HepG2 (cell line): ENCODE results near the gene SDC3. TPM values are rescaled to one million over a fixed set of nuclear protein-coding genes. Genes with fewer than 3 reads are reported as not detected.
A peak's percentile ranks its signal among the peaks of the same experiment; 100 is the strongest.

ENCODE experiments used
- ATAC-seq: fragments of 200-7000 bp; cut with Tn5 transposase; 3 replicates; pipeline ENCODE4 v1.9.1; 2020; ENCODE audit warnings: mild to moderate bottlenecking, moderate library complexity
- BruUV-seq: library from RNA; stranded (reverse); fragments of 400-500 nt; replicated peaks from 2 replicates; lab custom pipeline; 2021; lab: Mats Ljungman, UMichigan
- CTCF ChIA-PET: fragments of 300-600 bp; formaldehyde crosslinking; extraction: SDS; loops from one replicate; lab custom pipeline; 2021; ENCODE audit warnings: low total read pairs, inconsistent platforms, low intra/inter-chr PET ratio; lab: Yijun Ruan, JAX
- POLR2A ChIA-PET: fragments of 350-600 bp; sonication (Branson Sonifier 250); formaldehyde crosslinking; loops from one replicate; lab custom pipeline; 2020; ENCODE audit warnings: antibody characterized with exemption, inconsistent platforms; lab: Yijun Ruan, JAX
- DNase-seq: peaks from one replicate; pipeline ENCODE4 v3.0.0-alpha.2; 2015; ENCODE audit warnings: low spot score
- FAIRE-seq: peaks from 3 replicates; lab custom pipeline; 2011; peaks lifted over from hg19 to GRCh38; lab: Jason Lieb, UNC
- H2AFZ ChIP-seq: one replicate; pipeline ENCODE4 v1.6.1; 2011; ENCODE audit warnings: low read length, inconsistent platforms
- H3K27ac ChIP-seq: fragments of 300-600 bp; 3 replicates; pipeline ENCODE4 v1.8.0; 2011; ENCODE audit warnings: mixed run types, mild to moderate bottlenecking, mixed read lengths, low read length, inconsistent platforms; ENCODE audit not compliant: insufficient read depth; ENCODE audit errors: extremely low read length
- H3K27me3 ChIP-seq, 2 experiments: fragments of 200-600 bp in 1 of 2; 2 replicates in 1 of 2; 3 replicates in 1 of 2; pipeline versions ENCODE4 v1.6.0 to v1.8.0; 2011; ENCODE audit warnings: low read length in 2 of 2, mild to moderate bottlenecking in 2 of 2, moderate library complexity in 2 of 2, inconsistent platforms in 1 of 2; ENCODE audit not compliant: insufficient read depth in 2 of 2, control insufficient read depth in 1 of 2
- H3K36me3 ChIP-seq, 2 experiments: fragments of 200-600 bp in 1 of 2; replicated peaks in 1 of 2; 2 replicates in 1 of 2; 3 replicates in 1 of 2; pipeline versions ENCODE4 v1.5.1 to v1.8.0; 2011; ENCODE audit warnings: low read length in 2 of 2, inconsistent platforms in 1 of 2; ENCODE audit not compliant: insufficient read depth in 2 of 2, control insufficient read depth in 1 of 2
- H3K4me1 ChIP-seq: 2 replicates; pipeline ENCODE4 v1.5.1; 2012; ENCODE audit warnings: low read length, inconsistent platforms; ENCODE audit not compliant: insufficient read depth
- H3K4me2 ChIP-seq: 2 replicates; pipeline ENCODE4 v1.6.0; 2011; ENCODE audit warnings: low read depth, low read length, inconsistent platforms
- H3K4me3 ChIP-seq, 3 experiments: fragments of 200-600 bp in 1 of 3; sonication (generic), shearing (Covaris generic) in 1 of 3; replicated peaks in 1 of 3; 2 replicates each; pipeline ENCODE4 v1.5.1; 2011 to 2016; ENCODE audit warnings: low read length in 3 of 3, inconsistent platforms in 2 of 3, low read depth in 2 of 3, mild to moderate bottlenecking in 2 of 3, control low read depth in 1 of 3, mixed read lengths in 1 of 3; ENCODE audit not compliant: insufficient read depth in 1 of 3
- H3K79me2 ChIP-seq: one replicate; pipeline ENCODE4 v1.6.1; 2011; ENCODE audit warnings: low read length, inconsistent platforms; ENCODE audit not compliant: insufficient read depth
- H3K9ac ChIP-seq: 2 replicates; pipeline ENCODE4 v1.6.0; 2011; ENCODE audit warnings: mild to moderate bottlenecking, low read depth, low read length, inconsistent platforms; ENCODE audit not compliant: insufficient read depth
- H3K9me3 ChIP-seq: 2 replicates; pipeline ENCODE4 v1.5.1; 2012; ENCODE audit warnings: mild to moderate bottlenecking, low read length
- H4K20me1 ChIP-seq: 2 replicates; pipeline ENCODE4 v1.6.0; 2011; ENCODE audit warnings: inconsistent platforms, mild to moderate bottlenecking, low read length, moderate library complexity; ENCODE audit not compliant: insufficient read depth
- ERF ChIP-seq: IDR thresholded peaks from 2 replicates; pipeline ENCODE4 v1.6.1; 2018; ENCODE audit warnings: missing biosample characterization, missing genetic modification reagents
- FOXK1 ChIP-seq: sonication (generic); formaldehyde crosslinking; IDR thresholded peaks from 2 replicates; pipeline ENCODE4 v1.4.0; 2020; ENCODE audit warnings: low read depth, missing genetic modification reagents, borderline replicate concordance
- HOXA5 ChIP-seq: sonication (generic); formaldehyde crosslinking; IDR thresholded peaks from 2 replicates; pipeline ENCODE4 v1.4.0; 2020; ENCODE audit warnings: missing genetic modification reagents
- SNAI1 ChIP-seq: sonication (generic); formaldehyde crosslinking; IDR thresholded peaks from 2 replicates; pipeline ENCODE4 v1.5.0; 2020; ENCODE audit warnings: mild to moderate bottlenecking, missing genetic modification reagents, borderline replicate concordance
- SNAPC4 ChIP-seq: sonication (generic); formaldehyde crosslinking; IDR thresholded peaks from 2 replicates; pipeline ENCODE4 v1.4.0; 2020; ENCODE audit warnings: mild to moderate bottlenecking, missing genetic modification reagents
- SOX6 ChIP-seq, 2 experiments: fragments of 450-650 bp in 1 of 2; sonication (generic) in 1 of 2; formaldehyde crosslinking in 1 of 2; IDR thresholded peaks; 2 replicates each; pipeline versions ENCODE4 v1.4.0 to v1.6.1; 2017 to 2020; ENCODE audit warnings: antibody characterized with exemption in 1 of 2, mild to moderate bottlenecking in 1 of 2, missing genetic modification reagents in 1 of 2
- SPEN ChIP-seq: sonication (generic); formaldehyde crosslinking; IDR thresholded peaks from 2 replicates; pipeline ENCODE4 v1.5.1; 2020; ENCODE audit warnings: low read depth, mild to moderate bottlenecking, missing genetic modification reagents
- ZNF30 ChIP-seq: sonication (generic); formaldehyde crosslinking; IDR thresholded peaks from 2 replicates; pipeline ENCODE4 v1.5.0; 2020; ENCODE audit warnings: mild to moderate bottlenecking, missing genetic modification reagents
- ZNF354B ChIP-seq: sonication (generic); formaldehyde crosslinking; IDR thresholded peaks from 2 replicates; pipeline ENCODE4 v1.8.0; 2022; ENCODE audit warnings: mild to moderate bottlenecking, missing genetic modification reagents
- WGBS: methylation state at CpG from one replicate; pipeline ENCODE4 v1.1.6; 2017; ENCODE audit warnings: low lambda C conversion rate; 5-methylcytosine and 5-hydroxymethylcytosine counted together
- in situ Hi-C: cut with HindIII; loops from 2 replicates; pipeline ENCODE4 v1.10.0; 2017; ENCODE audit warnings: low pct_unique_long_range_greater_than_20kb; ENCODE audit not compliant: extremely low pct_ligation_motif_present
- intact Hi-C: fragments of 100-400 bp; cut with micrococcal nuclease; formaldehyde crosslinking; loops from one replicate; pipeline ENCODE4 v1.10.0; 2022; ENCODE audit not compliant: unreplicated experiment
- polyA plus RNA-seq, 8 experiments: library from polyadenylated mRNA; depleted of rRNA in 3 of 8; stranded (reverse) in 7 of 8; unstranded in 1 of 8; fragments of >200 nt; fragmentation: Illumina TruSeq in 4 of 8; extraction: Trizol in 4 of 8; gene quantifications; 2 replicates each; pipeline versions ENCODE4 v1.2.1 to v1.2.3, GENCODE V29; 2011 to 2016; ENCODE audit warnings: low read depth in 4 of 8, missing spikeins in 1 of 8, mixed read lengths in 1 of 8; ENCODE audit not compliant: insufficient read depth in 1 of 8
- total RNA-seq, 5 experiments: library from RNA; depleted of rRNA; stranded (reverse); fragments of >200 nt; fragmentation: Illumina TruSeq; extraction: Trizol; gene quantifications; 2 replicates each; pipeline ENCODE4 v1.2.3, GENCODE V29; 2016; ENCODE audit warnings: low read depth in 1 of 5
- TF ChIP-seq, protein P1 (sequence below): sonication (generic); formaldehyde crosslinking; IDR thresholded peaks from 2 replicates; pipeline ENCODE4 v1.4.0; 2020; ENCODE audit warnings: missing genetic modification reagents
- TF ChIP-seq, protein P2 (sequence below): sonication (generic); formaldehyde crosslinking; IDR thresholded peaks from 2 replicates; pipeline ENCODE4 v1.9.0; 2021; ENCODE audit warnings: missing genetic modification reagents, mild to moderate bottlenecking, borderline replicate concordance

Gene SDC3
- total and polyA plus RNA-seq, 2 of the 13 experiments (the other 11 are each of a cell fraction or from before 2014, with no cell fraction given), result 0.49 to 0.84 TPM

- Histone ChIP-seq H3K4me1 (peaks cover 31% of the 10 kb centered on the region), H2AFZ (no peak overlapping the region), H3K4me2 (peak overlapping the region; percentile 96), H3K4me3 (peak overlapping the region in 1 of 3 experiments; percentile 68; a peak in 2 of 6 replicates), H4K20me1 (no peaks in the 10 kb centered on the region), H3K27ac (no peak overlapping the region), H3K9ac (0 out of 2 replicates have a peak overlapping the region, but pooled peaks have one; percentile 68), H3K36me3 (no peaks in the 10 kb centered on the region), H3K9me3 (no peaks in the 10 kb centered on the region), H3K79me2 (no peaks in the 10 kb centered on the region), H3K27me3 (peaks cover 0 to 18% of the 10 kb centered on the region in 2 experiments; a peak in 1 of 5 replicates)
- no peak for ATAC-seq
- DNase-seq, result no peak
- BruUV-seq, result no TSS peak
- TF ChIP-seq FOXK1 (CRISPR knock-in tag), result no peak
- TF ChIP-seq, protein P1, sequence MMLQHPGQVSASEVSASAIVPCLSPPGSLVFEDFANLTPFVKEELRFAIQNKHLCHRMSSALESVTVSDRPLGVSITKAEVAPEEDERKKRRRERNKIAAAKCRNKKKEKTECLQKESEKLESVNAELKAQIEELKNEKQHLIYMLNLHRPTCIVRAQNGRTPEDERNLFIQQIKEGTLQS (CRISPR knock-in tag), result no peak
- TF ChIP-seq, protein P2, sequence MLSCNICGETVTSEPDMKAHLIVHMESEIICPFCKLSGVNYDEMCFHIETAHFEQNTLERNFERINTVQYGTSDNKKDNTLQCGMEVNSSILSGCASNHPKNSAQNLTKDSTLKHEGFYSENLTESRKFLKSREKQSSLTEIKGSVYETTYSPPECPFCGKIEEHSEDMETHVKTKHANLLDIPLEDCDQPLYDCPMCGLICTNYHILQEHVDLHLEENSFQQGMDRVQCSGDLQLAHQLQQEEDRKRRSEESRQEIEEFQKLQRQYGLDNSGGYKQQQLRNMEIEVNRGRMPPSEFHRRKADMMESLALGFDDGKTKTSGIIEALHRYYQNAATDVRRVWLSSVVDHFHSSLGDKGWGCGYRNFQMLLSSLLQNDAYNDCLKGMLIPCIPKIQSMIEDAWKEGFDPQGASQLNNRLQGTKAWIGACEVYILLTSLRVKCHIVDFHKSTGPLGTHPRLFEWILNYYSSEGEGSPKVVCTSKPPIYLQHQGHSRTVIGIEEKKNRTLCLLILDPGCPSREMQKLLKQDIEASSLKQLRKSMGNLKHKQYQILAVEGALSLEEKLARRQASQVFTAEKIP (CRISPR knock-in tag), result no peak
- TF ChIP-seq SPEN (CRISPR knock-in tag), result no peak
- no peak for TF ChIP-seq SOX6 (IDR thresholded peaks at IDR 0.05)
- TF ChIP-seq SOX6 (CRISPR knock-in tag; IDR thresholded peaks at IDR 0.05), result no peak
- intact Hi-C loops, result no loop called here
- ChIA-PET CTCF (no interaction called here), POLR2A (interaction anchor here (1.2 kb wide), 1 partner anchor 46 kb away, joined by 3 read pairs; no protein-coding TSS in a partner anchor)
- 73% methylated on average over 6 of the region's 6 CpGs for WGBS
- no peak for FAIRE-seq
- in situ Hi-C loops, result no loop called here
Observed at GRCh38 chr1:30846587-30846986, 62.0 kb downstream of the SDC3 start.

DNA sequence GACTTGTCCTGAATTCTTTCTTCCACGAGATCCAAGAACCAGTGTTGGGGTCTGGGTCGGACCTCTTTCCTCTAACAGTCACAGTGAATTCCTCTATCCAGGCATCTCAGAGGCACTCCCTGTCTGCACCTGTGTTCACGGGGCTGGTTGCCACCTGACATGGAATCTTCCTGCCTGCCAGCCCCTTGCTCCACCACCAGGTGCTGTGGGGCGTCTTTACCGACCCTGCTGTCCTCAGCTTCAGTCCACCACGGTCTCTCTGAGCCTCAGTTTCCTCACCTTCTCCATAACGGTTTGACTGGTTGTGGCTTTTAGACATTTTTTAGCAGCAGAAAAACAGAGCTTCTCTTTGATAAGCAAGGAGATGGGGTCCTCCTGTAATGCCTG is 62.7 kb downstream of the SDC3 start:
- H2AFZ ChIP-seq, result no peak overlapping the region
- H3K4me3 ChIP-seq, result no peak overlapping the region
- in situ Hi-C loops, result no loop called here
- H3K9me3 ChIP-seq, result no peaks in the 10 kb centered on the region
- ATAC-seq (peak; percentile 47), DNase-seq (no peak), FAIRE-seq (no peak)
- no peaks in the 10 kb centered on the region for H3K79me2 ChIP-seq
- no peak overlapping the region for H3K9ac ChIP-seq
- CTCF ChIA-PET, result no interaction called here
- under 1% methylated on average over 7 of the region's 7 CpGs for WGBS
- H4K20me1 ChIP-seq, result no peaks in the 10 kb centered on the region
- intact Hi-C loops, result no loop called here
- H3K27ac ChIP-seq, result no peak overlapping the region
- H3K27me3 ChIP-seq, result peaks cover 0 to 18% of the 10 kb centered on the region in 2 experiments; a peak in 1 of 5 replicates
- POLR2A ChIA-PET, result no interaction called here
- peak overlapping the region; percentile 32 for H3K4me2 ChIP-seq
- BruUV-seq, result no TSS peak
- H3K36me3 ChIP-seq, result no peaks in the 10 kb centered on the region
- H3K4me1 ChIP-seq, result peaks cover 31% of the 10 kb centered on the region
- TF ChIP-seq ZNF30 (CRISPR knock-in tag) (no peak), SNAPC4 (CRISPR knock-in tag) (no peak), HOXA5 (no peak), ZNF354B (CRISPR knock-in tag) (no peak), ERF (CRISPR knock-in tag) (no peak), SNAI1 (CRISPR knock-in tag) (no peak)
